GM19351 (cell line): Measurements from ENCODE around the gene PHETA2.
"Not testable (repeated sequence)": the region's sequence is repeated elsewhere in the genome, so short reads cannot be mapped to it uniquely, and the experiment has no call there.

Source experiments
- ATAC-seq: cut with Tn5 transposase; IDR thresholded peaks from one replicate; pipeline ENCODE4 v1.9.1; 2021; ENCODE audit warnings: mild to moderate bottlenecking, moderate library complexity; ENCODE audit not compliant: unreplicated experiment

Gene PHETA2

GRCh38 chr22:42101199-42101598 is 27.2 kb downstream of the PHETA2 start:
- no peak for ATAC-seq

GRCh38 chr22:42104332-42104860 is 30.3 kb downstream of the PHETA2 start:
- not testable (repeated sequence) for ATAC-seq

- no peak for ATAC-seq
These were observed 34.8 kb downstream of the PHETA2 start for GRCh38 chr22:42108848-42109247.

- ATAC-seq = no peak
These were observed 37.8 kb downstream of the PHETA2 start for GRCh38 chr22:42111798-42112197.

- ATAC-seq = not testable (repeated sequence)
These were observed 38.7 kb downstream of the PHETA2 start for GRCh38 chr22:42112793-42113192.

- no peak for ATAC-seq
These were observed 40.7 kb downstream of the PHETA2 start for GRCh38 chr22:42114721-42115120.

GRCh38 chr22:42115420-42115830 is 41.4 kb downstream of the PHETA2 start:
- ATAC-seq = not testable (repeated sequence)

GRCh38 chr22:42116848-42117424 is 42.9 kb downstream of the PHETA2 start:
- no peak for ATAC-seq

GRCh38 chr22:42120231-42121021 is 46.4 kb downstream of the PHETA2 start:
- ATAC-seq = not testable (repeated sequence)

- ATAC-seq = not testable (repeated sequence)
These were observed 49.5 kb downstream of the PHETA2 start for GRCh38 chr22:42123529-42123928.

- ATAC-seq = no peak
These were observed 53.6 kb downstream of the PHETA2 start for GRCh38 chr22:42127606-42128005.

GRCh38 chr22:42128007-42128406 is 54.0 kb downstream of the PHETA2 start:
- not testable (repeated sequence) for ATAC-seq
